Hindlimb muscle (tissue), 1 donor: ENCODE data around the gene GPHN. TPM values are rescaled to one million over a fixed set of nuclear protein-coding genes. Genes with fewer than 3 reads are reported as not detected.
A peak's percentile ranks its signal among the peaks of the same experiment; 100 is the strongest.
"Not testable (repeated sequence)": the region's sequence is repeated elsewhere in the genome, so short reads cannot be mapped to it uniquely, and the experiment has no call there.

Source experiments
- DNase-seq: peaks from one replicate; pipeline ENCODE4 v3.0.0-alpha.2; 2013
- polyA plus RNA-seq: library from polyadenylated mRNA; unstranded; fragments of 120-200 nt; gene quantifications from one replicate; pipeline ENCODE4 v1.2.1, GENCODE V29; 2013; ENCODE audit not compliant: insufficient read length

The GPHN gene
- polyA plus RNA-seq, 1 donor = 12.4 TPM

DNA sequence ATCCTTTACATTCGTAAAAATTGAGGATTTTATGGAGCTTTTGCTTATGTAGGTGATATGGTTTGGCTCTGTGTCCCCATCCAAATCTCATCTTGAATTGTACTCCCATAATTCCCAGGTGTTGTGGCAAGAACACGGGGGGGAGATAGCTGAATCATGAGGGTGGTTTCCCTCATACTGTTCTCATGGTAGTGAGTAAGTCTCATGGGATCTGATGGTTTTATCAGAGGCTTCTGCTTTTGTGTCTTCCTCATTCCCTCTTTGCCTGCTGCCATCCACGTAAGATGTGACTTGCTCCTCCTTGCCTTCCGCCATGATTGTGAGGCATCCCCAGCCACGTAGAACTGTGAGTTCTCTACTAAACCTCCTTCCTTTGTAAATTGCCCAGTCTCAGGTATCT lies 5.1 kb upstream of the GPHN start:
- not testable (repeated sequence) for DNase-seq

DNA sequence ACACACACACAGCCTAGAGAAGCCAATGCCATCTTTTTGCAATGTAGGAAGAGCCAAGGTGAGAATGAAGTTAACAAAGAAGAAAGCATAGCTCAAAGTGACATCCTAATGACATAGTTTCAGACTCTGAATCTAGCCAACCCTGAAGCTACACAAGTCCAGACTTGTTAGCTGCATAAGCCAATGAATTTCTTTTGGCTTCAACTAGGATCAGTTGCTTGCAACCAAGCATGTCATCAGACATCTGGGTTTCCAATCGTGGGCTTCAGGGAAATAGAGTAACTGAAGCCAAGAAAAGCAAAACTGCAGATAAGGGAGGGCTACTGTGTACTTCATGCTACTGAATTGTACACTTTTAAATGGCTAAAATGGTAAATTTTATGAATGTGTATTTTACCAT lies 4.4 kb upstream of the GPHN start:
- no peak for DNase-seq

DNA sequence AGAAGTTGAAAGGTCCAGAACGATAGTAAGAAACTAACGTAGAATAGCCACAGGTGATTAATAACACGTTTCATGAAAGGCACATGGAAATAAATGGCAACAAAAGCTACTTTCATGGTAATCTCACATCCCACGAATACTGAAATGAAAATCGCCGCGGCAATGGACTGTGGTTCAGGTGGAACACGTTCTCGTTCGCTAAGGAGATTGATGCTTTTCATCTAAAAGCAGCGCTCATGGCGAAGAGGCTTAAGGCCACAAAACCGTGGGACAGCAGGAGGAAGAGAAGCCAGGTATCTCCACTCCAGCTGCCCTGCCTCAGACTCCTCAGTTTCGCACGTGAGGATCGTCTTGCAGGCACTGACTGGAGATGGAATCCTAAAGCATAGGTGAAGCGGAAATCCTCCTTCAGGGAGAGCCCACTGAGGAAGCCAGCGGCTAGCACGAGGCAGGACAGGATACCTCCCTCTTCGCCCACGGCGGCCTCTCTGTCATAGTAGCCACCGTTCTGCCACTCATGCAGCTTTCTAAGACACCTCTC lies 696 bp upstream of the GPHN start:
- no peak for DNase-seq

GRCh38 chr14:66508547-66508845 lies 549 bp downstream of the GPHN start:
- no peak for DNase-seq

DNA sequence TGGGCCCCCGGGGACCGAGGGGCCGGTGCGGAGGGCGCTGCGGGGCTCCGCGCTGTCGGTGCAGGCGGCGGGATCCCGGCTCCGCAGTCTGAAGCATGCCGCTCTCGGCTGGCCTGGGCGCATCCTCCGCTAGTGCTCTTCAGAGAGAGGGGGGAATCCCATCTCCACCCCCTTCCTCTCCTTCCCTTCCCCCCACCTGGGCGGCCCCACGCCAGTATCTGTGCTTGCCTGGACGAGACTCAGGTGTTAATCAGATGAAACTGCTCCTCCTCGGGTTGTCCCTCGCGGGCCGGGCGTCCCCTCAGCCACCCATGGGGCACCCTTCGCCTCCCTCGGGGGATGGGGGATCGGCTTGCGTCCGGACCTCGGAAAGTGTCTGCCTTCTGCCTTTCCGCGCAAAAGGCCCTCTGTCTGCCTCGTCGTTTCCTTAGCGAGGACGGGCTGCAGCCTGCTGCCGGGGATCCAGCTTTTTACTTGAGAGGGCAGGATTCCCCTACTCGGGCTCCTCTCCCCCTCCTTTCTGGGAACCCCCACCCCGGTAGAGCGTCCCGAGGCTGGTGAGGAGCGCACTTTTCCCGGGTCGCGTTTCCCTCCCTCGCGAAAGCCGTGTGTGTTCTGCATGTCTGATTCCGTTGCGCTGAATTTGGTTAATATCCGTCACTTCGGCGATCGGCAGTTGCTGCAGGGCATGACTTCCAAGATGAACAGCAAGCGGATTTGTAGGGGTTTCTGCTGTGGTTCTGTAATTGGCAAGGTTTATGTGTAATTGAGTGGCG lies 1.1 kb downstream of the GPHN start:
- peak; percentile 40 for DNase-seq

- DNase-seq = no peak
These were observed 1.9 kb downstream of the GPHN start for GRCh38 chr14:66509874-66510273.

DNA sequence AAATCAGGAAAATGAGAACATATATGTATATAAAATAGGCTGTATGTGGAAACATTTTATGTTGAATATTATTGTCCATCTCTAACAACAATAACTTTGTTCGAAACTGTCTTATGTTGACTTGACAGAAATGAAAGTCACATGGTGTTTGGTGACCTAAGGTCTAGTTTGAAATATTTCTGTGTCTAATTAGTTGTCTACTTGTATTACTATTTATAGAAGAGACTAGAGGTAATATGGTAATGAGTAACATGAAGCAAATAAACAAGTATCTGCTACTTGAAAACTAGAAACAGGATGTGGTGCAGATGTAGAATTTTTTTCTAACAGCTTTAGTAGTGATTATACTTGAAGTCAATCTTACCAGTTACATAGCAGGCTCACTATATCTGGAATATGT lies 3.9 kb downstream of the GPHN start:
- DNase-seq = no peak

DNA sequence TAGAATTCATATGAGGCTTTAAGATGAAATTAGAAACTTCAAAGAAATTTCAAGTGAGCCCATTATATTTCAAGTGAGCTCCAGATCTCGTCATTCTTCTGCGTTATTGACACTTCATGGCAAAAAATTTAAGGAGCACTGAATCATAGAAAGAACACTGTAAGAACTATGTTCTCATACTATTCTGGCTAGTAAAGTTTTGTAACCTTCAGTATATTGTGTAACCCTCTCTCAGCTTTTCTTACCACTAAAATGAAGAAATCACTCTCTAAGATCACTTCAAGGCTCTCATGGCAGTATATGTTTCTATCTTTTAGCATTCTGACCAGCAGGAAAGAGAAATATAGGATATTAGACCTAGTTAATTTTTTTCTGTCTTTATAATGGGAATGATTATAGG lies 6.3 kb downstream of the GPHN start:
- DNase-seq = no peak

- DNase-seq = no peak
These were observed 22.6 kb downstream of the GPHN start for GRCh38 chr14:66530526-66530925.

- no peak for DNase-seq
These were observed 31.1 kb downstream of the GPHN start for GRCh38 chr14:66539034-66539433.

GRCh38 chr14:66540038-66540437 lies 32.1 kb downstream of the GPHN start:
- DNase-seq = no peak

- DNase-seq = no peak
These were observed 33.7 kb downstream of the GPHN start for GRCh38 chr14:66541627-66542026.

DNA sequence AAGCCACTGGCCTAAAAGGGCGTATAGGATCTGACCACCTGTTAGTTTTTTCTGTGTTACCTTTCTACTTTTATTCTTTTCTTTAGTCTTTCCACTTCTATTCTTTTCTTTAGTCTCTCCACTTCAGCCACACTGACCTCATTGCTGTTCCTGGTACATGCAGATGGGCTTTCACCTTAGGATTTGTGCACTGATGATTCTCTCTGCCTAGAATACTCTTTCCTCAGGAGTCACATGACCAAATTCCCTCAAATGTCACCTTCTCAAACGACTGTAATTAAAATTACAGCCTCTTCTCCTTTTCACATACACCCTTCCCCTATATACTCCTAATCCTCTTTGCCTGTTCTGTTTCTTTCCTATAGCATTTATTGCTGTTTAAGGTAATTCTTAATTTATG lies 36.0 kb downstream of the GPHN start:
- no peak for DNase-seq

DNA sequence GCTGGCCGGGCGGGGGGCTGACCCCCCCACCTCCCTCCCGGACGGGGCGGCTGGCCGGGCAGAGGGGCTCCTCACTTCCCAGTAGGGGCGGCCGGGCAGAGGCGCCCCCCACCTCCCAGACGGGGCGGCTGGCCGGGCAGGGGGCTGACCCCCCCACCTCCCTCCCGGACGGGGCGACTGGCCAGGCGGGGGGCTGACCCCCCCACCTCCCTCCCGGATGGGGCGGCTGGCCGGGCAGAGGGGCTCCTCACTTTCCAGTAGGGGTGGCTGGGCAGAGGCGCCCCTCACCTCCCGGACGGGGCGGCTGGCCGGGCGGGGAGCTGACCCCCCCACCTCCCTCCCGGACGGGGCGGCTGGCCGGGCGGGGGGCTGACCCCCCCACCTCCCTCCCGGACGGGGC lies 37.2 kb downstream of the GPHN start:
- not testable (repeated sequence) for DNase-seq

DNA sequence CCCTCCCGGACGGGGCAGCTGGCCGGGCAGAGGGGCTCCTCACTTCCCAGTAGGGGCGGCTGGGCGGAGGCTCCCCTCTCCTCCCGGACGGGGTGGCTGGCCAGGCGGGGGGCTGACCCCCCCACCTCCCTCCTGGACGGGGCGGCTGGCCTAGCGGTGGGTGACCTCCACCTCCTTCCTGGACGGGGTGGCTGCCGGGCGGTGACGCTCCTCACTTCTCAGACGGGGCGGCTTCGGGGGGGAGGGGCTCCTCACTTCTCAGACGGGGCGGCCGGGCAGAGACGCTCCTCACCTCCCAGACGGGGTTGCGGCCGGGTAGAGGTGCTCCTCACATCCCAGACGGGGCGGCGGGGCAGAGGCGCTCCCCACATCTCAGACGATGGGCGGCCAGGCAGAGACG lies 37.8 kb downstream of the GPHN start:
- DNase-seq = not testable (repeated sequence)

GRCh38 chr14:66563731-66564130 lies 55.8 kb downstream of the GPHN start:
- DNase-seq = no peak

GRCh38 chr14:66568220-66568619 lies 60.3 kb downstream of the GPHN start:
- no peak for DNase-seq

DNA sequence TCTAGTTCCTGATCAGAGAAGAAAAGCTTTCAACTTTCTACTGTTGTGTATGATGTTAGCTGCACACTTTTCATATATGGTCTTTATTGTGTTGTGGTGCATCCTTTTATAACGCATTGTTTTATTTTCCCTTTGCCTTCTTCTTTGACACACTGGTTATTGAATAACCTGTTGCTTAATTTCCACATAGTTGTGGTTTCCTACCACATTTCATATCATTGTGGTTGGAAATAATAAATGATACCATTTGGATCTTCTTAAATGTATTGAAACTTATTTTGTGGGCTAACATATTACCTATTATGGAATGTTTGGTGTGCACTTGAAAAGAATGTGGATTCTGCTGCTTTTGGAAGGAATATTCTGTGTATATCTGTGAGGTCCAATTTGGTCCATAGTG lies 64.9 kb downstream of the GPHN start:
- no peak for DNase-seq

DNA sequence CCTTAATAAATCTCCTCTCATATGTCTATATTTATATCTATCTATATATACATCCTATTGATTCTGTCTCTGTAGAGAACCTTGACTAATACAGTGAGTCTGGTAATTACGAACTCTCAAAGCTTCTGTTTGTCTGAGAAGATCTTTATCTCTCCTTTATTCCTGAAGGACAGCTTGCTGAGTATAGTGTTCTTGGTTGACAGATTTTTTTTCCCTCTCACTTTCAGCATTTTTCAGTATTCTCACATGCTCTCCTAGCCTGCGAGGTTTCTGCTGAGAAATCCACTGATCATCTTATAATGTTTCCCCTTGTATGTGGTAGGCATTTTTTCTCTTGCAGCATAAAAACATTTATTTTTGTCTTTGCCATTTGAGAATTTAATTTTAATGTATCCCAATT lies 67.1 kb downstream of the GPHN start:
- no peak for DNase-seq

DNA sequence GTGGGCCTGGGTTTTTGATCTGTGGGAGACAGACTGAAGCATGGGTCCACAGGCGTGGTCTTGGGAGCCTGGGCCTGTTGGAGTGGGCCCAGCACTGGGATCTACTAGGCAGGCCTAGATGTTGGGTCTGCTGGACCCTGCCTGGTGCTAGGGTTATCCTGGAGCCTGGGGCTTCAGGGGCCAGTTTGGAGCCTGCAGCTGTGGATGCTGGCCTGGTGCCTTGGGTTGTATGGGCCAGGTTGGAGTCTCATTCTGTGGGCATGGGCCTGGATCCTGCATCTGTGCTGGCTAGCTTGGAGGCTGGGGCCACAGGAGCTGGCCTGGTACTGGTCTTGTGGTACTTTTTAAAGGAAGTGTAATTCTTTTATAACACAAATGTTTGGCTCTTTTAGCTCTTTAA lies 68.0 kb downstream of the GPHN start:
- no peak for DNase-seq

GRCh38 chr14:66587753-66588152 lies 79.8 kb downstream of the GPHN start:
- not testable (repeated sequence) for DNase-seq

- DNase-seq = no peak
These were observed 87.4 kb downstream of the GPHN start for GRCh38 chr14:66595394-66595793.

DNA sequence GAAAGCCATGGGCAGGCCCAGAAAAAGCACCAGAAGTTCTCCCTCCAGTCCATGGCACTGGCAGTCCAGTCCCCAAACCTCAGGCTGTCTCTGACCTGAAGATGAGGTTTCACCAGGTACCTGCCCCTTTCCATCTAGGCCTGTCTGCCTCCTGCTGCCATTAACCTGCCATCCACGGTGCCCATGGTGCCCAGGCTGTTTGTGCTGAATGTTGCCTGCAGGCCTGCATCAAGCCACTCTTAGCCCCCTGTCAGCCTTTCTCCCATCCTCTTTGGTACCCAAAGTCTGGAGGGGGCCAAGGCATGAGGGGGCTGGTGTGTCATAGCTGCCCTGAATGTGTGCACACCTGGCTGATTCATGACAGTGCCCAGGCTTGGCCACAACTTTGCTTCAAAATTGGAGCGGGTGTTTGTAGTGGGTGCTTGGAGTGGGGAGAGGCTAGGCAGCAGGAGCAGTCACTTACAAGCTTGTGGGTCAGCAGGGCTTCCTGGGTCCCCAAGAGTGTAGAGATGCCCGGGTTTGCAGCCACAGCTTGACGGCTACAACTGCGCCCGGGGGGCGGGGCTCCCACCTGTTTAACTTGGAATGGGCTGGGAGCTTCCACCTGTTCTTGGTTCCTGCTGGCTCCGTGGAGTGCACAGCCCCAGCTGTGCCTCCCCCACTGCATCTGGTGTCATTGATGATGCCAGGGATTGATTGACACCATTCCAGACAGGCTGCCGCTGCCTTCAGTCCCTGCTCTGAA lies 88.5 kb downstream of the GPHN start:
- no peak for DNase-seq

GRCh38 chr14:66600416-66600815 lies 92.5 kb downstream of the GPHN start:
- DNase-seq = no peak
